ENCODE measurements around the gene ARL2BP.

Gene ARL2BP

DNA sequence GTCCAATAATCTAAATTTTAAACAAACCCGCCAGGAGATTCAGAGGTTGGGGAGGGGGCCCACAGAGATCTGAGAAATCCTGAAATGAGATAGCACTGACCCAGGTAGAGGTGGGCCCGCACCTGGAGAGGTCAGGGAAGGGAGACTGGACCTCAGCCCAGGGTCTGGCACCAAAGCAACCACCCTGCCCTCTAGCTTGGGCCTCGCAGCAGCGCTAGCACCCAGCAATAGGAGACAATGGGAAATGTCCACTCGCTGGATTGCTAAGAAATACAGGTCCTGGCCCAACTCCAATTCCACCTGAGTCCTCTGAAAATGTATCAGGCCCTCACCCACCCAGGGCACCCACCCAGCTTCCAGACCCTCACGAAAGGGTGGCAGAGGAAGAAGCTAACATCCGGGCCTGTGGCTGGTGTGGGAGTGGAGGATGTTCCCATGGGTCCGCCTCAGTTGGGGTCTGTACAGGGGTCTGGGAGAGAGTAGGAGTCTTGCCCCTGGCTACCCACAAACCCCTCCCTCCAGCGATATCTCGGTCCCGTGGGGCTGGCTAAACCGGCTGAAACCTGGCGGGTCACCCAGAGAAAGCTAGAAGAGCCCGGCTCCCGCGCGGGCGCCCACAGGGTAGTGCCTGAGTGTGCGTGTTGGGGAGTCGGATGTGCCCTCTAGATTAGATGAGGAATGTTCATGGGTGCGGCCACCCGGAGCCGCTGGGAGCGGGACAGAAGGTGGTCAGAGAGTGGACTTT lies 38.3 kb downstream of the ARL2BP start:
- no peak for DNase-seq

DNA sequence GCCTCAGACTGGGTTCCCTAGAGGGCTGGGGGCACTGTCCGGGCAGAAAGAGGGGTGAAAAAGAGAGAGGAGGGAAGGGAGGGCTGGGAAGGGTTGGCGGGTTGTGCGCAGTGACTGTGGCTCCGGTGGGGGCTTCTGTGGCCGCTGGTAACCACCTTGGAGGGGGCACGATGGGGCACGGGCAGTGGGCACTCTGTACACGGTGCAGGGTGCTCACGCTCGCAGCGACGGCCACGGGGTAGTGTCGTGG lies 38.8 kb downstream of the ARL2BP start:
- DNase-seq, result no peak

DNA sequence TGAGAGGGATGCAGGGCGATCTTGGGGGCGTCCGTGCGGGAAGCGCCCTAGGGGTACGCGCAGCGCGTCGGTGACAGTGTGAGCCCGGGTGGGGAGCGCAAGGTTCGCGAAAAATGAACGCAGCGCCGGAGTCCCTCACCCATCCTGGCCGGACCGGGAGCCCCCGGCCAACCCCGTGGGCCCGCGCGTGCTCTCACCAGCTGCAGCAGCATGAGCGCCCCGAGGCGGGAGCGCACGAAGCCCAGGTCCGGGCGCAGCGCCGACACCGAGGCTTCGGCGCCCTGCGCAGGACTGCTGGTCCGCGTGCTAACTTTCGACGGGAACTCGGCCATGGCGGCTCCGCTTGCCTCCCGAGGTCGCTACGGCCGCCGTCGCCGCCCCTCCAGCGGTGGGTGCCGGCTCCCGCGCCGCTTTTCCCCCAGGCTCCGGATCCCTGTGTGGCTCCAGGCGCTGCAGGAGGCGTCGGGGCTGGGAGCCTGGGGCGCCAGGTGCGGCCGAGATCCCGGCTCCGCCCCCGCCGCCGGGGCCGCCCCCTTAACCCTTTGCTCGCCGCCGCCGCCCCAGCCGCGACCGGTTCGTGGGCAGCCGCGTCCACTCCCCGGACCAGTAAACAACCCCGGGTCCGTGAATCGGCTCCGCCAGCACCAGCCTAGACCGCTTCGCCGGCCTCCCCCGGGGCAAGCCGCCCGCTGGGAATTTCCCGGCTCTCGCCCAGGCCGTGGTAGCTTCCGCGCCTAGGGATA lies 39.3 kb downstream of the ARL2BP start, which contains the start of gene PLLP:
Gene PLLP, minus strand, starts transcription at position 464 of the 743 bp plus-strand sequence. Its CDS starts 132 bp downstream, at position 332.
- DNase-seq, result peak; percentile 52

DNA sequence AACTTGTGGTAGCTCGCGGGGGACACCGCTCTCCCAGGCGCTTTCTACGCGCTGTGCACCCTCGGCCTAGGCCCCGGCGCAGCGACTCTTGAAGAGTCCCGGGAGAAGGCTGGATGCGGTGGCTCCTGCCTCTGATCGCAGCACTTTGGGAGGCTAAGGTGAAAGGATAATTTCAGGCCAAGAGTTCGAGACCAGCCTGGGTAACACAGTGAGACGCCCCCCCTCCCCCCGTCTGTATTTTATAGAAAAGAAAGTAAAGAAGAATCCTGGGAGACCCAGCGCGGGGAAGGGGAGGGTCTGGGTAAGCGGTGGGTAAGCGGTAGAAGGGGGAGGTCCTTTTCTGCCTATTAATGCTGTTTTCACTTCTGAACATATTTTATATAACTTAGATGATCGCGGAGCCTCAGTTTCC lies 39.9 kb downstream of the ARL2BP start:
- DNase-seq, result peak; percentile 39

DNA sequence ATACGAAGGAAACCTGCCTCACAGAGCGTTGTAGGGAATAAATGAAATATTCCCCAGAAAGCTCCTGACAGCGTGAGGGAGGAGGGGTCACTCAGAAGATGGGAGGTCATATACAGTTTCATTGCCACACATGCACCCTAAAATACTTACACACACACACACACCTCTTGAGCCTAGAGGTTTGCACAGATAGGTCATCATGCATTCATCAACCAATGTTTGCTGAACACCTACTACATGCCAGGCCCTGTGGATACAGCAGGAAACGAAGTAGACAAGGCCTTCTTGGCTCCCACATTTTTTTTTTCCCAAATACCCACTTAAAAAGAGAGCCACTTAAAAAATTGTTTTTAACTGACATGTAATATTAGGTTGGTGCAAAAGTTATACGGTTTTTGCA lies 40.3 kb downstream of the ARL2BP start:
- no peak for DNase-seq

DNA sequence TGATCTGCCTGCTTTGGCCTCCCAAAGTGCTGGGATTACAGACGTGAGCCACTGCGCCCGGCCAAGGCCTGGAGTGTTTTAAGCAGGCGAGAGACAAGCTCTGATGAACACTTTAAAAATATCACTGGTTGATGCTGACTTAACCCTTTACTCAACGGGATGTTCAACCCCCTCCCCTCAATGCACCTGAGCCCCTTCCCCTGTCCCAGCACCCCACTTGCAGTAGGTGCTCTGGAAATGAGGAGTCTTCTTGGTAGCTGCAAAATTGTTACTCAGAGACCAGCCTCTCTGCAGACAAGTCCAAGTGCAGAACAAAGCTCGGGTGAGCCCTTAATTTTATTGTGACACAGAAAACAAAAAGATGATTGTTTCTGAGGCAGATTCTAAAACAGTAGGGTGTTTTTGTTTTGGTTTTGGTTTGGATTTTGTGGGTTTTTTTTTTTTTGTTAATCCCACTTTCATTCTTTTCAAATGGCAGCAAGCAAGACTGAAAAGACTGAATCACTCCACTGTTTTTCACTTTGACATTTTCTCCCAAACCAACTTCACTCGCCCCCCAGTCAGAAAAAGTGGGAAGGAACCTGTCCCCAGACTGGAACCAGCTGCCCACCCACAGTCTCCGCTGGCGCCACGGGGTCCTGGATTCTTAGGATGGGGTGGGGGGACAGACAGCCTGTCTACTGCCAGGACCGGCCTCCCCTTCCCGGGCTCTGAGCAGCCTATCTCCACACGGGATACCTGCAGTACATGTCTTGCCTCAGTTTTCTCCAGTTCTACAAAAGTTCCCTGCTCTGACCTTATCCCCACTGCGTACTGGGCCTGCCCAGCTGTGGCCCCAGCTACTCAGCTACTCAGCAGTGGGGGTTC lies 44.6 kb downstream of the ARL2BP start:
- DNase-seq, result no peak

DNA sequence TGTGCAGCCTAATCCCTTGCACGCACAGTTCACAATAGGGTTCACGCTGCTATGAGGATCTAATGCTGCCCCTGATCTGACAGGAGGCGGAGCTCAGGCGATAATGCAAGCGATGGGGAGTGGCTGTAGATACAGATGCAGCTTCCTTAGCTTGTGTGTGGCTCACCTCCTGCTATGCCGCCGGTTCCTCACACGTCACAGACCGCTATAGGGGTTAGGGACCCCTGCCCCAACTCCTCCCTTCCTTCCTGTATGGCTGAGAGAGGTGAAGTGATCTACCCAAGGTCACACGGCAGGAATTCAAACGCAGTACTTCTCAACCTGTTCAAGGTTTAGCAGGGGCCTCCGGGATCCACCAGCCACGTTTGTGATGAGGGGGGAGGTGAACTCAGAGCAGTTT lies 52.8 kb downstream of the ARL2BP start:
- peak; percentile 65 for DNase-seq

DNA sequence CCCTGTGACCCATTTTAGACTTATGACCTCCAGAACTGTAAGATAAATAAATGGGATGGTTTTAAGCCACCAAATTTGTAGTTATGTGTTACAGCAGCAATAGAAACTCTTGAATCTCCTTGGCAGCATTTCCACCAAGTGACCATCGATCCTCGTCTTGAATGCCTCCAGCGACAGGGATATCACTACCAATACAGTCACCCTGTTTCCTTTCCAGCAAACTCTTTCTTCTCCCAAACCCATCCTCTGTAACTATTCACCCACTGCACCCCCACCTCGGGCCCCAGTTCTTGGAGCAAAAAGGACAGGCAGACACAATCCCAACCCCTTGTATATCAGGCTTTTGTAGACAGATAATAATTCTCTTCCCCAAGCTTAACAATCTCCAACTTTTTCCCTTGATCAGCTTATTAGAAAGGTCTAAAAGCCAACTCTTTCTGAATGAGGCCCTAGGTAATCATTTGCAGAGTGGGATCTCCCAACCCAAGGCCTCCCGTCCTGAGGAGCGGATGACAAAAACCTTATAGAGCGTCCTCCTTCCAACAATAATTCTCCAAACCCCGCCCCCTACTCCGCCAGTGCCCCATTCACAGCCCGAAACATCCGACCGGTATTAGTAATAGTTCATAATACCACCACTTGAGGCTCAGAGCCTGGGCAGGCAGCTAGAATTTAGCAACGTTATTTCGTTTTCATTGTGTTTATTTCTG lies 54.1 kb downstream of the ARL2BP start:
- DNase-seq, result peak; percentile 74

DNA sequence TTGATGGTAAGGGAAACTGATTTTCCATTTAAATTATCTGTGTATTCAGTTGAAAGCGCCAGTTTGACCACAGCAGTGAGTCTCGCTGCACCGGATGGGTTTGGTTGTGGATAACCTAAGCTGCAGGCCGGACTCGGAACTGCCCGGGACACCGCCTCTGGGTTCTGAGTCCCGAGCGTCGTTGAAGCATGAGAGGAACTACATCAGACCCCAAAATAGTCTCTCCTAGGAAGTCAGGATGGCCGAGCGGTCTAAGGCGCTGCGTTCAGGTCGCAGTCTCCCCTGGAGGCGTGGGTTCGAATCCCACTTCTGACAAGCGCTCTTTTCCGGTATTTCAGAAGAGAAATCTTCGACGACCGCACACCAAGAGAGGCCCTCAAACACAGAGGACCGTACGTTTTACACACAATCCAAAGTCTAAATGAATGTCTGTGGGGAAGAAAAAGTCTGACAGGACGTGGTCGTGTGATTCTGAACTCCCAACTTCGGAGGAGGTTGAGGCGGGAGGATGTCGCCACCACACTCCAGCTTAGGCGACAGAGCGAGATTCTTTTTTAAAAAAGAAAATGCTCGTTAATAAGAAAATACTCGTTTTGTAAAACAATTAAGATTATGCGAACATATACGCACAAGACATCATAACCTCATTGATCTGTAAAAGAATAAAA lies 54.8 kb downstream of the ARL2BP start:
- peak; percentile 95 for DNase-seq

DNA sequence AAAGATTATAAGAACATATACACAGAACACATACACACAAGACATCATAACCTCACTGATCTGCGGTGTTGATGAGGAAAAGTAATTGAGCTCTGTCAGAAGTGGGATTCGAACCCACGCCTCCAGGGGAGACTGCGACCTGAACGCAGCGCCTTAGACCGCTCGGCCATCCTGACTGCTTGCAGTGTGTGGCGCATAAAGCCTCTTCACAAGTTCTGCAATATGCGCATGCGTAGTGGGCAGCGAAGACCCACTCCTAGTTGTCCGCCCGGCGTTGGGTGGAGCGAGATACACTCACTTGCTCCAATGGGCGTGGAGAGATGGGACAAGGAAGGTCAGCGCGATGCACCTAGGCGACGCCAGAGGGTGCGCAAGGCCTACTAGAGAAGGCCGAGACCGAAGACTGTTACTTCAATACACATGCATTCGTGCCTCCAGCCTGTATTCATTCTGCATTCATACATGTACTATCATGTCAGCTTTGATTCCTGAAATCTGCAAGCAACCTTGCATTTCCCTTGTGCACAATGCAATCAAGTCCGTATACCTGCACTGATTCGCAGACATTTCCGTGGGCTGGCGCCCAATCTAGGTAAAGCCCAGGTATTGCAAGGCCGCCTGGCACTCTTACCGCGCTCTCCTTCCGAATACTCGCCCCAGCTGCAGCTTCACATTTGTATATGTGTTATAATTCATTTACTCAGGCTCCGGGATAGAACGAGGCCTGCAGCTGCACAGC lies 55.5 kb downstream of the ARL2BP start:
- peak; percentile 99 for DNase-seq

DNA sequence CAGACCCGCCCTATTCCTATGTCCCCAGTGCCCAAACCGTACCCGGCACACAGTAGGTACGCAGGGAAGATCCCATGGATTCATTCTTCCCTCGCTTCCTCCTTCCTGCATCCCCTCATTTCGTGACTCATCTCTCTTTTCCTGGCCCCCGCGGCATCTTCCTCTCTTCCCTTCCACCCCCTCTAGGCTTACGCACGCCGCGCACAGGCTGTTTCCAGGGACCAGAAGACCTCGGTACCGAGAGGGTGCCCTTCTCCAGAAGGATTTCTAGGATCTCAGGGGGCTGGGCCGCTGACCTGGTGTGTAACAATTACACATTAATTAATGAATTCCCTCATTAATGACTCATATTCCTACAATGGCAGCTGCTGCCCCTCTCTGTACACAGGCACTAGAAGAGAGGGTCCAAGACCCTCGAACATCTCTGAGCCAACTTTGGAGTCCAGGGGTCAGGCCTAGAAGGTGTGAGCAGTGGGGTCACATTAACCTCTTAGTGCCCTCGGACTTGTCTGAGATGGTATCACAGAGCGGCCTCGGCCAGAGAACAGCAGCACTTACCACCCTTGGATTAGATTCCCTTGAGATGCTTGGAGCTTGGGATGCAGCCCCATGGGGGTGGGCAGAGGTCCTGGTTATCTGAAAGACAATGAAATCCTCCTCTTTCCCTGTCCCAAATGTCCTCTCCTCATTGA lies 56.2 kb downstream of the ARL2BP start:
- no peak for DNase-seq
